Left colon (tissue), 2 donors: ENCODE results near the gene PIGQ. TPM values are rescaled to one million over a fixed set of nuclear protein-coding genes. Genes with fewer than 3 reads are reported as not detected.

ENCODE experiments used
- ATAC-seq: fragments of 200-7000 bp; cut with Tn5 transposase; one replicate; pipeline ENCODE4 v1.9.1; 2020; ENCODE audit warnings: mild to moderate bottlenecking, moderate library complexity
- DNase-seq, 2 donors: peaks; one replicate each; pipeline ENCODE4 v3.0.0-alpha.2; 2020
- intact Hi-C, 2 donors: fragments of 100-400 bp; cut with DNase I in 1 of 2; cut with micrococcal nuclease in 1 of 2; formaldehyde crosslinking; loops; one replicate each; pipeline versions ENCODE4 v1.11.2 to v1.14.0; 2022; cut with DNase I, micrococcal nuclease
- total RNA-seq, 2 donors: library from RNA; stranded (reverse); fragmentation: NEBNext Ultra II Directional; extraction: Animal tissue kit (Norgen Biotek cat#: 25700); gene quantifications; one replicate each; pipeline ENCODE4 v1.2.1, GENCODE V29; 2021
- donor health status: DM: no; HTN: no; CAD: no.
- donor health status: DM: yes; HTN: yes; CAD: no.

PIGQ gene
- total RNA-seq, 2 donors from 2014 or later, result 37.6 to 39.5 TPM

DNA sequence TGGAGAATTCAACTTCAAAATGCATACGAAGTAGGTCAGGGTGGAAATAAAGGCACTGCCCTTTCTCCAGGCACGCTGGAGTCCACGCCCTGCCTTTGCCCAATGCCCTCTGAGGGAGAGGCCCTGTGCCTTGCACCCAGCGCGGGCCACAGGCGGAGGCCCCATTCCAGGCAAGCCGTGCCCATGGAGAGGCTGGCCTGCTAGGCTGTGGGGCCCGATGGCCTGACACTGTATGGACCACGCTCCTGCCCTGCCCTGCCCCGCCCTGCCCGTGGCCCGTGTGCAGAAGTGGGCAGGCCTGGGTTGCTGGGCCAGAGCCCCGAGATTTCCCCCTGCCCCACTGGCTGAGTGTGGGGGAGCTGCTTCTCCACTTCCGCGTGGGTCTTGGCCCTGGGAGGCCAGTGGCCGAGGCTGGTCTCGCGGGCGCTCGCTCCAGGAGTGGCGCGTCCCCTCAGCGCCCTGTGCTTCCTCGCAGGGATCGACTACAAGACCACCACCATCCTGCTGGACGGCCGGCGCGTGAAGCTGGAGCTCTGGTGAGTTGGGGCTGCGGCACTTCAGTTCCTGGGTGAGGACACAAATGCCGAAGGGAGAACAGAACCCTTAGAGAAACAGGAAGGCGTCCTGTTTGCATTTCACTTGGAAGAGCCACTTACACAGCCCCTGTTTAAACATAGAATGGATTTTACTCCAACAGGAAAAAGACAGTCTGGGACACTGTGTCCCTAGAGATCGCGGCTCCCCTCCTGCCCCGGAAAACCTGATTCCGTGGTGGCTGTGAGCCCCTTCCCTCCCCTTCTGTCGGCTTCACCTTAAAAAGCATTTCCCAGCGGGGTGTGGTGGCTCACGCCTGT, 47.2 kb downstream of the PIGQ start:
- peak; percentile 96 for ATAC-seq
- intact Hi-C loops, result no loop called here
- peak in 1 of 2 donors; percentile 66 for DNase-seq

DNA sequence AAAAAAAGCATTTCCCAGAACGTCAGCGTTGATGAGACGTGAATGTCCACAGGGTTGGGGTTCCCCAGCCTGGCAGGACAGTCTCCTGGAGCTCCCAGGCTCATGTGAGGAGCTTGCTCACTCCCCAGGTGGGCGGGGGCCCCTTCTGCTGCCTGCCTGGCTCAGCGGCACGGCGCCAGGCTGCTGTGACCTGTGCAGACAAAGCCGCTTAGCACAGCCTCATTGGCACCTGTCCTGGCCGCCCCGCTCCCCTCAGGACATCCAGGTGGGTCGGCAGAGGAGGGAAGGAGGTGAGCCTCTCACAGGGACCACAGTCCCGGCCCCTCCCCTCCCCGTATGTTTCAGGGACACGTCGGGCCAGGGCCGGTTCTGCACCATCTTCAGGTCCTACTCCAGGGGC, 48.1 kb downstream of the PIGQ start:
- DNase-seq (no peak), ATAC-seq (no peak)
- intact Hi-C loops, result no loop called here

DNA sequence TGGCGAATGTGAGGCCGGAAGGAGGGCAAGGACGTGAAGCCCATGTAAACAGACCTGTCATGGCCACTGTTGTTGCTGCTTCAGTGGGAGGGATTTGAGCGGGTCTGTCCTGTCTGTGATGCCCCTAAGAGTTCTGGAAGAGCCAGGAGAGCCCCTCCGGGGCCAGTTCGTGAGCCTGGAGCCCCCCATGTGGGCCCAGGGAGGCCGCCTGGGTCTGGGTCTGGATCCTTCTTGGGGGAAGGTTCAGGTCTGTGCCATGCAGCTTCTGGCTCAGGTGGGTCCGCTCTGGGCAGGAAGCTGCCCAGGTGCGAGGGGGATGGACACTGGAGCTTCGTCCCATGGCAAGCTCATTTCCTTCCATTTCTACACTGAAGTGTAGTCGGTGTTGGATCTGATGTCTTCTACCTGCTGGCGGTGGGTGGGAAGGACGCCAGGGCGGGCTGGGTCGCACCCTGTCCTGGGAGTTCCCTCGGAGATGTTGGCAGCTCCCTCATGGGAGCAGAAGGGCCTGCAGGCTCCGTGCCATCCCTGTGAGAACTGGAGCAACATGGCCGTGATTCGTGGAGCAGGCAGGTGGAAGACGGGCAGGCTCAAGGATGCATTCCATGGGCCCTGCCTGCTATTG, 49.8 kb downstream of the PIGQ start:
- DNase-seq (no peak), ATAC-seq (no peak)
- intact Hi-C loops, result no loop called here

DNA sequence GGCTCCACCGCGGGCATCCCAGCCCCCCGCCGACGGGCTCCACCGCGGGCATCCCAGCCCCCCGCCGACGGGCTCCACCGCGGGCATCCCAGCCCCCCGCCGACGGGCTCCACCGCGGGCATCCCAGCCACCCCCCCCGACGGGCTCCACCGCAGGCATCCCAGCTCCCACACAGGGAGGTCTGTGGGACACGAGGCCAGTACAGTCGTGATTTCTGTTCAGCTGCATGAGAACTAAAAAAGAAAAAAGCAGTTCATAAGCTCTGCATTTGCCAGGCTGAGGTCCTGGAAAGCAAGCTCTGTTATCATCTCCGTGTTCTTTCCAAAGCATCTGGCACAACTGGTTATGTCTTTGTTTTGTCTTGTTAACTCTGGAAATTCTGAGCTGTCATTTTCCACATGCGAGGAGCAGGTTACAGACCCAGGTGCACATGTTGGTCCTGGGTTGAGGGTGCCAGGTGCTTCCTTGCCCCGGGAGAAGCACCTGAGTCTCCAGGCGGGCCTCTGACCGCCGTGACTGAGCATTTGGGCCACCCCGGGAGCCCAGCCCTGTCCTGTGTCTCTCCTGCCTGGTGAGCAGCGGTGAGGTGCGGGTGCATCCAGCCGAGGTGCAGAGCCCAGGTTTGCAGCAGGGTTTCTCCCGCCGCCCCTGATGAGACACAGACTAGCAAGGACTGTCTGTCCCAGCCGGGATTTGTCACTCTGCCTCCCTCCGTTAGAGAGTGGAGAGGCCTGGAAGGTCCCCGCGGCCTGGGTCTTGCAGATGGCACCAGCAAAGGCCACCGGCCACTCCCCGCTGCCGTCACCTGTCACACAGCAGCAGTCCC, 51.1 kb downstream of the PIGQ start:
- no peak for DNase-seq
- intact Hi-C loops, result no loop called here
- no peak for ATAC-seq

DNA sequence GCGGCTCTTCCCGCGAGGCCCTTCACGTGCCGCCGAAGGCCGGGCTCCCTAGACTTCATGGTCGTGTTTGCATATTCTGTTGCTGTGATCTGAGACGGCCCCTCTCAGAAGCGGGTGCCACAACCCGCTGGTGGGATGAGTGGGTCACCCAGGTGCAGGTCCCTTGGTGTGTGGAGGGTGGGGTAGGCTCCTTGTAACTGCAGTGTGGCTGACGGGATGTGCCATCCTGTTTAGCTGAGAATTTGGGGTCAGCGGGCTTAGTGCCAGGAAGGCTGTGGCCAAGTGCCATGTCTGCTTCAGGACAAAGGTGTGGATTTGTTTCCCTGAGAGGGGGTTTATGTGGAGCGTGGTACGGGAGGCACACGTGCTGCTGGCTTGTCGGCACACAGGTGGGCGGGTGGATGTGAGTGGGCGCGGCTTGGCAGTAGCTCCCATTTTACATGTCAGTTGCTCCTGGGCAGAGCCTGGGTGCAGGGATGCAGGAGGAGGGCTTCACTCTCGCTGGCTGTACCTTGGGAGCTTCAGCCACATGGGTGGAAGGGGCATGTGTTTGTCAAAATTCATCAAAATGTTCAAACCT, 51.8 kb downstream of the PIGQ start:
- DNase-seq (no peak), ATAC-seq (peak; percentile 26)
- intact Hi-C loops, result no loop called here

DNA sequence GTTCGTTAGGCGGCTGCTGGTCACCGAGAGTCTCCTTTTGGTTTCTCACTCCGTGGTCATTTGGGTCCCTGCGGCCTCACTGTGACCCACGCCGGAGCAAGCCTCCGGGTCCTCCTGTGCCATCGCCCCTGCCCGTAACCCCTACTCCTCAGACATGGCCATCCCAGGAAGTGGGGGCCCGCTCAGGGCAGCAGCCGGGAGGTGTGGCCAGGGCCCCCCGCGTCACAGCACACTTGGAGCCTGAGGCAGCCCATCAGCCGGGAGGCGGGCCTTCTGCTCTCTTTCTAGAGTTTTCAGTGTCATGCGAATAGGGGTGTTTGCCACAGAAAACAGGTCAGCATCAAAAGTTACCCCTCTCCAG, 53.1 kb downstream of the PIGQ start:
- DNase-seq (no peak), ATAC-seq (no peak)
- intact Hi-C loops, result no loop called here

DNA sequence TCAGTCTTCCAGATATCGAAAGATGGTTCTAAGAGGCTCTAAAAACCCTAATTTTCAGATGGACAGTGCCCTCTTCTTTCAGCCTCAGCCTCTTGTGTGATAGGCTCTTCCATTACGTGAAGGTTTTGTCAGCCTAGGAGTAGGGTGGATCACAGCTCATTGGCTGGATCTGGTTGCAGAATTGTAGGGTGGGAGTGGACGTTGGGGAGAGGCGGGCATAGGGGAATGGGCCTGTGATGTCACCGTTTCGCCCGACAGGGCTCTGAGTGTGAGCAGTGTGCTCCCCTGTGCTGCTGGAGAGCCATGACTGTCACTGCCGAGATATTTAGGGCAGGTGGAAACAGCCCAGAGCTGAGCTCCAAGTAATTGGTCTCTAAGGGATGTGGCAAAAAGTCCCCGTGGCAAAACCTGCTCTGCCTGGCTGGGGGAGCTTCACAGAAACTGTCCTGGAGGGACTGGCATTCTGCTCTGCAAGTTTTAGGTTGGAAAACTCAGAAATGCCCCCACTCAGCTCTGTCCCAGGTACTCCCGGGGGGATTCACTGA, 54.8 kb downstream of the PIGQ start:
- DNase-seq (no peak), ATAC-seq (no peak)
- intact Hi-C loops, result no loop called here

DNA sequence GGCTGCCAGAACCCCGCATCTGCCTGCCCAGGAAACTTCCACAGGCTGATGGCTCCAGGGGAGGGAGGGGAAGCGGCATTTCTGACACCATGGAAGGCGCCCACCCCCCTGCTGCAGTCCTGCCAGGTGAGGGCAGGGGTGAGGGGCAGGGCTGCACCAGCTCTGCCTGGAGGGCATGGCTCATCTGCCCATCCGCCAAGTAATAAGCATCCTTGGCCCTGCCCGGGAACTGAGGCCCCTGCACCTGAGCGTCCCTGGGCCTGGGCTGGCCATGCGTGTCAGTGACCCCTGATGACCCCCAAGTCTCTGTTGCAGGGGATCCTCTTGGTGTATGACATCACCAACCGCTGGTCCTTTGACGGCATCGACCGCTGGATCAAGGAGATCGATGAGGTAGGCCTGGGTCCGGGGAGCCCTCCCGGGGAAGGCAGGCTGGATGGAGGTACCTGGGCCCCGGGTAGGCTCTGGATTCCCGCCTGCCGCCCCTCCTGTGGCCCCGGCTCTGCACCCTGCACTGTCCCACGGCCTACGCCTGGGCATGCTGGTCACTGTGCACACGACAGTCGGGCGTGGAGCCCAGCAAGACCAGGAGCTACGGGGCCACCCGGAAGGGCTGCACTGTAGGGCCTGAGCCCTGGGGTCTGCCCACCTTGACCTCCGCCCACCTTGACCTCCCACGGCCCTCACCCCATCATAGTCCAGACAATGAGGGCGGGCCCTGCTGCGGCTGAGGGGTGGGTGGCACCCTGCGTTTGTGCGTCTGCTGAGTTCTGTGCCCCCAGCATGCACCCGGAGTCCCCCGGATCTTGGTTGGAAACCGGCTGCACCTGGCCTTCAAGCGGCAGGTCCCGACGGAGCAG, 55.6 kb downstream of the PIGQ start:
- intact Hi-C loops, result no loop called here
- no peak for DNase-seq
- no peak for ATAC-seq

DNA sequence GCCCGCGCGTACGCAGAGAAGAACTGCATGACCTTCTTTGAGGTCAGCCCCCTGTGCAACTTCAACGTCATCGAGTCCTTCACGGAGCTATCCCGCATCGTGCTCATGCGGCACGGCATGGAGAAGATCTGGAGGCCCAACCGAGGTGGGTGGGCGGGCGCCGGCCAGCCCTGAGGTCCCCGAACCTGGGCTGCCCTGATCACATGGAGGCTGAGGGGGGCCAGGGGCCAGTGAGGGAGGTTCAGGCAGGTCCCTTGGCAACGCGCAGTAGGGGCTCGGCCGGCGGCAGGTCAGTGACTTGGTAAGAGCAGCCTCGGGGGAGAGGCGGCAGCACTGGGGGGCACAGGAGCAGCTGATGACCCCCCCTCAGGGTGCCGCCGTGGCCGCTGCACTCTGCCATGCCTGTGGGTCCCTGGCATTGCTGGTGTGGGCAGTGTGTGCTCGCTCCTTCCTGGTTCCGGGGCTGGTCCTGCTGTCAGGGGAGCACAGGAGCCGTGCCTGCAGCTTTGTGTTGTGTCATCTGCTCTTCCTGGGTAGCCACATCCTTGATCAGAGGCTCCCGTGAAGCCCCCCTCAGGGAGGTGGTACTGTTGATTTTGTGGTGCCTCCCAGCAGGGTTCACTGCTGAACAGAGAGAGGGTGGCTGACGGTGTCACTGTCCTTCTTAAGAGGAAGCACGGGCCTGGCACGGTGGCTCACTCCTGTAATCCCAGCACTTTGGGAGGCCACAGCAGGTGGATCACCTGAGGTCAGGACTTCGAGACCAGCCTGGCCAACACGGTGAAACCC, 56.4 kb downstream of the PIGQ start:
- intact Hi-C loops, result no loop called here
- DNase-seq (no peak), ATAC-seq (no peak)

DNA sequence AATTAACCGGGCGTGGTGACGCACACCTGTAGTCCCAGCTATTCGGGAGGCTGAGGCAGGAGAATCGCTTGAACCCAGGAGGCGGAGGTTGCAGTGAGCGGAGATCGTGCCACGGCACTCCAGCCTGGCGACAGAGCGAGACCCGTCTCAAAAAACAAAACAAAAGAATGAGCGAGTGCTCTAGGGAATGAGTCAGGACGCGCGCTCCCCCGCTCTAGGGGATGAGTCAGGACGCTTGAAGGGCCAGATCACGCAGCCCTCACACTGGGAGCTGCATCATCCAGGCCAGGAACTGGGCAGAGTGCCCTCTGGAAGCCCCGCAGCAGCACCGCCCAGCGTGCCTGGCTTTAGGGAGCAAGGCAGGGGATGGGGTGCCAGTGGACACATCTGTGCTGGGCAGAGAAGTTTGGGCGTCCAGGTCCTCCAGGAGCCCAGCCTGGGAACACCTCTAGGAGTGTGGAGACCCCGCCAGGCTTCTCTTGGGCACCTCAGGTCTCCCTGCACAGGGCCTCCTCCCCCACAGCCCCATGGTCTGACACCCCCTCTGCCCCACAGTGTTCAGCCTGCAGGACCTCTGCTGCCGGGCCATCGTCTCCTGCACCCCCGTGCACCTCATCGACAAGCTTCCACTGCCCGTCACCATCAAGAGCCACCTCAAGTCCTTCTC, 57.2 kb downstream of the PIGQ start:
- ATAC-seq, result no peak
- DNase-seq, result no peak
- intact Hi-C loops, result no loop called here

DNA sequence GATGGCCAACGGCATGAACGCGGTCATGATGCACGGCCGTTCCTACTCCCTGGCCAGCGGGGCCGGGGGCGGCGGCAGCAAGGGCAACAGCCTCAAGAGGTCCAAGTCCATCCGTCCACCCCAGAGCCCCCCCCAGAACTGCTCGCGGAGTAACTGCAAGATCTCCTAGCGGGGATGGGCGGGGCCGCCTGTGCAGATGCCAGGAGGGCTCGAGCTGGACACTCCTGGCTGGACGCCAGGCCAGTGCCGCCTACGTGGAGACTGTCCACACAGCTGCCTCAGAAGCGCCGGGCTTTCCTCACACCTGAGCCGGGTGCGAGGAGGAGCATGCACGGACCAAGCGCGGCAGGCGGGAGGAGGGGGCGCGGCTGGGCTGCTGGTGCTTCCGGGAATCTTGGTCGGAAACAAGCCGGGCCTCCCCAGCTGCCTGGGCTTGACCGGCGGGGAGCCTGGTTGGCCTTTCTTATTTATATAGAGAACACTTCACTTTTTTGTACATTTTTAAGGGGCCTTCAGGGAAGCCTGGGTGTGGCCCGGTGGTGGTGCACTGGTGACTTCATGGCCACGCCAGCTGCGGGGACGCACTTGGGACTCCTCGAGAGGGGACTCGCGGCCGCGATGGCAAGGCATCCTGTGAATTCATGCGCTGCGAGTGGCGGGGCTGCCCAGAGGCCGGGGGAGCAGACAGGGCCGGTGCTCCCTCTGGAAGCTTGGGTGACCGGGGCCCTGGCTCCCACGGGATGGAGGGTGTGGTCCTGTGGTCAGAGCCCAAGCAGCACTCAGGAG, 57.9 kb downstream of the PIGQ start:
- ATAC-seq (peak; percentile 12), DNase-seq (no peak)
- intact Hi-C loops, result no loop called here

DNA sequence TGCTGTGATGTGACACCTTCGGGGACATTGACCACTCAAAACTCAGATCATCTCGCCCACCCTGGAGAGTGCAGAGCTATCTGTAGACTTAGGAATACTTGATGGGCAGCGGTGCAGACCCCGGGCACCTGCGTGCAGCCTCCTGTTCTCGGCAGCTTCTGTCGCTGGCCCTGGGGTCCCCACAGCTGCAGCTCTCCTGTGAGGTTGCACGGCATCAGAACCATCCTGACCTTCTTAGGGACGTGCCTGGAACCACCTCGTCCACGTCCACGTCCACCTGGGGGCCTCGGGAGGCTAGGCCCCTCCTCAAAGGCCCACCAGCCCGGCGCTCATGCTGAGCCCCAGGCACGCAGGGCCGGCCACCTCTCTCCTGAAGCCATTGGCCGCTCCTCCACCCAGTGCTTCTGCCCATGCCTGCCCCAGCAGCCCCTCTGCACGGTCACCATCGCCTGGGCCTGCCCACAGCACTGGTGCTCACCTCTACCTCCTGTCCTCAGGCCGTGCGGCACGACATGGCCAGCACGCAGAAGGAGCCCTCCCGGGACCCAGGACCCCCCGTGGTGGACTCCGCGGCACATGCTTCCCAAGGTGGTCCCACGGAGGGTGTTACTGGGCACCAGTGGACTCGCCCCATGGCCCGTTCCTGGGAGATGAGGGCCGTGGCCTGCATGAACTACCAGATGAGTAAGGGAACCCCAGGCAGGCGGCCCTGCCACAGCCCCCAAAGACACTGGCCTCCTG, 58.7 kb downstream of the PIGQ start:
- DNase-seq (no peak), ATAC-seq (no peak)
- intact Hi-C loops, result no loop called here

DNA sequence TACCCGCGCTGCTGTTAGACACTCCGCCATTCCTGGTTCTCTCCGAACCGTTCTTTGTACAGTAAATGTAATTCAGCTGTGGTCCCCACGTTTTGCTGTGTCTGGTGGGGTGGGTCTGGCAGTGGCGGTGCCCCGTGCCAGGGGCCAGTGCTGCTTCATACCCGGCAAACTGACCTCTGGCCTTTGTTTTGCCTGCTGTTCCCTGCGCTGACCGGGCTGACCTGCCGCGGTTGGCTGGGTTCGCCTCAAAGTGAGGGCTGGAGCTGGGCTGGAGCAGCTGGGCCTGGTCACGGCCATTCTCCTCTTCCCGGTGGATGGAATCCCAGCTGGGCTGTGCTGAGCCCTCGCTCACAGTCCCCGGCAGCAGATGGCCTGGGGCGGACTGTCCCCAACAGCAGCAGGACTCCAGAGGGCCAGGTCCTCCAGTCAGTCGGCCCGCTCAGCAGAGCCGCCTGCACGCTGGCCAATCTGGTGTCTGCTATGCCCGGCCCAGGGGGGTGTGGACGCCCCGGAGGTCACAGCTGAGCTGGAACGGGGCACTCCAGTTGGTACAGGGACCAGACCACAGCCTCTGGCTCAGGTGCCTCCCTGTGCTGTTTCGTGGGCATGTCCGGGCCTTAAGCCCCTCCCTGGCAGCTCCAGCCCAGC, 59.5 kb downstream of the PIGQ start:
- intact Hi-C loops, result no loop called here
- DNase-seq, result no peak
- no peak for ATAC-seq

DNA sequence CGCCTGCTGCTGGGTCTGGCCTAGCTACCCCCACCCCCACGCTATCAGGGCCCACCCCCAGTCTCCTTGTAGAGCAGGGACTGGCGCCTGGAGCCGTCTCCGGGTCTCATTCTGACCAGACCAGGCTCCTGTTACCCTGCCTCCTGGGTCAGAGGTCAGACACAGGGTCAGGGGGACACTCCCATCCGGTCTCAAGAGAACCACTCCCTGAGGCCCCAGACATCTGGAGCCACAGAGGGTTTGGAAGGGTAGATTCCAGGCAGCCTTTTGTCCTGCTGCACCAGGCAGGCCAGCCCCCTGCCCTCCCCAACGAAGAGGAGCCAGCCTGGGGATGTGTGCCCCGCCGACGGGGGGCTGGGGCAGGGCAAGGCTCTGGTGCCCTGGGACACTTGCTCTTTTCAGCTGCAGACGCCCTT, 60.1 kb downstream of the PIGQ start:
- ATAC-seq, result peak; percentile 8
- intact Hi-C loops, result no loop called here
- no peak for DNase-seq

DNA sequence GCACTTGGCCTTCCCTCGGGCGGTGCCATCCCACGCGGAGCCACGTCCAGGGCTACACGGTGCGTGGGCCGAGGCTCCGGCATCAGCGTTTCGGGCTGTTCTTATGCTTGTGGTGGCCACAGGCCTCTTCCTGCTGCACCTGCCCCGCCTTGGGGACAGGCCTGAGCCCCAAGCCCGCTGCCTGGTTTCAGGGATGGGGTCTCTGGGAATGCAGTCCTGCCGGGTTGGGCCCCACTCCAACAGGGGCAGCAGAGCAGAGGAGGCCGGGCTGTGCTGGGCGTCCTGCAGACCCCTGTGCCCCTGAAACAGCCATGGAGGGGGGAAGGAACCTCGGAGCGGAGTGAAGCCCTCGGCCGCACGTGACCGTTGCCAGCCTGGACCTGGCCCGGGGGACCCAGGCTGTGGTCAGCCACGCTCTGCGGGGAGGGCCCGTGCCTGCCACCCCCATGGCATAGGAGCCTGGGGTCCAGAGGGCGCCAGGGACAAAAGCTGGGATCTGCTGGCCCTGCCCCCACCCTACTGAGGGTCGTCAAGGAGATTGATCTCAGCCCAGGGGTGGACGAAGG, 60.6 kb downstream of the PIGQ start:
- DNase-seq, result no peak
- ATAC-seq, result peak; percentile 18
- intact Hi-C loops, result no loop called here
